T-helper 17 cell (primary cell): Measurements from ENCODE around the gene FRMD3. TPM values are rescaled to one million over a fixed set of nuclear protein-coding genes. Genes with fewer than 3 reads are reported as not detected.

Experiments
- ATAC-seq: fragments of 150-1000 bp; cut with Tn5 transposase; 2 replicates; pipeline ENCODE4 v1.10.0; 2021; ENCODE audit warnings: mild to moderate bottlenecking, moderate library complexity
- DNase-seq, 3 donors: peaks; one replicate each; pipeline versions ENCODE4 v3.0.0 to v3.0.0-alpha.2; 2020 to 2021
- H3K9me3 ChIP-seq: one replicate; pipeline ENCODE4 v1.7.0; 2013; ENCODE audit warnings: low read length, mild to moderate bottlenecking; ENCODE audit not compliant: control insufficient read depth, poor library complexity, severe bottlenecking
- H3K27ac Mint-ChIP-seq: one replicate; pipeline ENCODE4 v1.8.0; 2022; ENCODE audit warnings: mild to moderate bottlenecking, moderate library complexity, mixed read lengths
- H3K27me3 Mint-ChIP-seq: one replicate; pipeline ENCODE4 v1.8.0; 2022; ENCODE audit warnings: mixed read lengths
- H3K36me3 Mint-ChIP-seq: one replicate; pipeline ENCODE4 v1.8.0; 2022; ENCODE audit warnings: low read depth, mixed read lengths
- H3K4me1 Mint-ChIP-seq: one replicate; pipeline ENCODE4 v1.8.0; 2022; ENCODE audit warnings: mild to moderate bottlenecking, mixed read lengths
- H3K4me3 Mint-ChIP-seq: one replicate; pipeline ENCODE4 v1.8.0; 2022; ENCODE audit warnings: mild to moderate bottlenecking, moderate library complexity, mixed read lengths
- total RNA-seq, 4 donors: library from RNA in 2 of 4; stranded (reverse) in 2 of 4; gene quantifications; one replicate each; pipeline ENCODE4 v1.2.3 and lab custom pipeline; 2022 to 2026

Gene FRMD3
- total RNA-seq, 2 donors from 2014 or later = 1.4 to 18.9 TPM

- peaks cover 5% of the 10 kb centered on the region for H3K27me3 Mint-ChIP-seq
- H3K27ac Mint-ChIP-seq = no peak overlapping the region
- H3K4me1 Mint-ChIP-seq = peaks cover 12% of the 10 kb centered on the region
- no peak for ATAC-seq
- peaks cover 2% of the 10 kb centered on the region for H3K9me3 ChIP-seq
- H3K4me3 Mint-ChIP-seq = no peak overlapping the region
- DNase-seq = no peak
- peaks cover 5% of the 10 kb centered on the region for H3K36me3 Mint-ChIP-seq
These were observed 25.6 kb downstream of the FRMD3 start for GRCh38 chr9:83512621-83513020.

DNA sequence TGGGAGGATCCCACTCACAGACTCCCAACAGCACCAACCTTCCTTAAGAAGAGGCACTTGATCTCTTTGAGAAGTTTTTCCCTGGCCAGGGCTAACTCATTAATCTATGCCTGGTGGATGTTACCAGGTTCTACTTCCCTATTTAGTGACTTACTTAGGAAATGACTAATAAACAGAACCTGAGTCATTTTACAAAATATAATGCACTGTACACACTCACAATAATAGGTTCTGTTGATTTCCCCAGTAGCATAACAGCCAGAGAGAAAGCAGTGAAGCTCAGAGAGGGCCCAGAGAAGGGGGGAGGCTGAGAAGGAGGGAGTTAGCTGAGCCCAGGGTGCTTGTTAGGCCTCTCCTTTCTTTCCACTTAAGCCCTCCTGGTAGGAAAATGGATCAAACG, 27.1 kb downstream of the FRMD3 start:
- ATAC-seq = peak; percentile 36
- H3K36me3 Mint-ChIP-seq = peaks cover 2% of the 10 kb centered on the region
- no peak for DNase-seq
- H3K27me3 Mint-ChIP-seq = no peaks in the 10 kb centered on the region
- H3K9me3 ChIP-seq = peaks cover 2% of the 10 kb centered on the region
- peaks cover 12% of the 10 kb centered on the region for H3K4me1 Mint-ChIP-seq
- H3K4me3 Mint-ChIP-seq = no peak overlapping the region
- H3K27ac Mint-ChIP-seq = no peak overlapping the region

DNA sequence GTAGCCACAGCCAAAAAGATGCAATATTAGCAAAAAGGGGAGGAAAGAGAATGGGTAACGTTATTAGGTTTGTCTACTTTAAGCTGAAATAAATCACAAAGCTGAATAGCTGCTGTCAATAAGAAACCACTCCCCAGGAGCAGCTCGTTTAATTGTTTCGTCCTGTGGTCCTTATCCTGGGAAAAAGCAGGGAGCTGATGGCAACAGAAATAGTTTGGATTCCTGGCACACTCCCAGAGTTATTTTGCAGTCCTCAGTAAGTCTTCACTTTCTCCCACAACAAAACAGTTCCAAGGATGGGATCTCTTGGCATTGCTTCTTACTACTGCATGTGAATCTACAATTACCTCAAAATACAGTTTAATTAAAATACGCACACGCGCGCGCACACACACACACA, 28.8 kb downstream of the FRMD3 start:
- no peak overlapping the region for H3K27ac Mint-ChIP-seq
- ATAC-seq (no peak), DNase-seq (no peak)
- H3K27me3 Mint-ChIP-seq = no peaks in the 10 kb centered on the region
- no peaks in the 10 kb centered on the region for H3K9me3 ChIP-seq
- H3K36me3 Mint-ChIP-seq = peaks cover 2% of the 10 kb centered on the region
- no peak overlapping the region for H3K4me3 Mint-ChIP-seq
- H3K4me1 Mint-ChIP-seq = peaks cover 12% of the 10 kb centered on the region

DNA sequence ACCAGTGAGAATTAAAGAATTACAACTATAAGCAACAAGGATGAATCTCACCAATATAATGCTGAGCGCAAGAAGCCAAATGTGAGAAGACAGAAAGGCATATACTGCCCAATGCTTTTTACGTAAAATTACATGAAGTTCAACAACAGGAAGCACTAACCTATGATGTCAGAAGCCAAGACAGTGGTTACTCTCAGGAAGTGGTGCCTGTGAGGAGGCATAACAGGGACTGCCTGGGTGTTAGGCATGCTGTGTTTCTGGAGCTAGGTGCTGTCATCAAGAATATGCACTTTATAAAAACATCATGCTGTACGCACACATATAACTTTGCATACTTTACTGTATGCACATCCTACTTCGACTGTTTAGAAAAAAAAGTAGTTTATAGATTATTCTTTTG, 30.1 kb downstream of the FRMD3 start:
- Mint-ChIP-seq H3K27ac (peak overlapping the region; percentile 8), H3K36me3 (peaks cover 2% of the 10 kb centered on the region), H3K4me3 (no peak overlapping the region), H3K27me3 (no peaks in the 10 kb centered on the region), H3K4me1 (peaks cover 12% of the 10 kb centered on the region)
- ATAC-seq = peak; percentile 74
- no peaks in the 10 kb centered on the region for H3K9me3 ChIP-seq
- no peak for DNase-seq

DNA sequence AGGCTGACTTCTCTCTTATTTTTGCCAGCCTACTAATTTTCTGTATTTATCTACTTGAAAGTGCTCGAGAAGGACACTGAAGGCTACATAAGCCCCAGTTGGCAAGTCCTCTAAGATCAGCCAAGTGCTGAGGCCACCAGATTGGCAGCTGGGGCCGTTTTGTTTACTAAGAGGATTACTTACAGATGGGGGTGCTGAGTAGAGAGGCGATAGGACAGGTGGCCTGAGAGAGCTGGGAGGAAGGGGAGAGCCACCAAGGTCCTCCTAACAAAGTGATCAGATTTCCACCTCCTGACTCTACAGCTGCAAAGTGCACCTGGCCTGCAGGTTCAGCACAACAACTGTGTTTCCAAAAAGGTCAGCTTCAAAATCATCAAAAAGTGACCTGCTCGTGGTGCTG, 32.9 kb downstream of the FRMD3 start:
- Mint-ChIP-seq H3K36me3 (no peaks in the 10 kb centered on the region), H3K27me3 (no peaks in the 10 kb centered on the region), H3K27ac (no peak overlapping the region), H3K4me1 (peaks cover 12% of the 10 kb centered on the region), H3K4me3 (no peak overlapping the region)
- ATAC-seq (no peak), DNase-seq (no peak)
- no peaks in the 10 kb centered on the region for H3K9me3 ChIP-seq

DNA sequence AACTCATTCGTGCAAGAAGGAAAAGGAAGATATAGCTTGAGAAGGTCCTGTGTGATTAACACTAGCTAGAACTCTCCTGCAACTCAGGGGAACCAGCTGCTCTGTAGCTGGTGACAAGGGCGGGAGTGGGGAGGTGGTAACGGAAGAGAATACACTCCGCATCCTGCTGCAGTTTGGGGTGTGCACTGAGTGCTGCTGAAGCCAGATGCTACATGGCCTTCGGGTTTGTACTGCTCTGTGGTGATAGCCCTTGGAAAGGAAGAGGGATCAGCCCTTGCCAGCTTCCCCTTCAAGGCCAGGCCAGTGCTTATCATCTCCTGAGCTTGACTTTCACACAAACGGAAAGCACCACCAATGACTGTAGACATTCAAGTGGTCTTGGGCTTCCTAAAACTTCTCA, 34.3 kb downstream of the FRMD3 start:
- no peak overlapping the region for H3K4me3 Mint-ChIP-seq
- H3K27ac Mint-ChIP-seq = no peak overlapping the region
- H3K27me3 Mint-ChIP-seq = no peaks in the 10 kb centered on the region
- ATAC-seq = no peak
- no peak for DNase-seq
- no peaks in the 10 kb centered on the region for H3K36me3 Mint-ChIP-seq
- peaks cover 9% of the 10 kb centered on the region for H3K4me1 Mint-ChIP-seq
- no peaks in the 10 kb centered on the region for H3K9me3 ChIP-seq

GRCh38 chr9:83501565-83501964, 36.6 kb downstream of the FRMD3 start:
- Mint-ChIP-seq H3K27me3 (no peaks in the 10 kb centered on the region), H3K4me1 (no peaks in the 10 kb centered on the region), H3K36me3 (no peaks in the 10 kb centered on the region), H3K4me3 (no peak overlapping the region), H3K27ac (no peak overlapping the region)
- DNase-seq = no peak
- no peak for ATAC-seq
- no peaks in the 10 kb centered on the region for H3K9me3 ChIP-seq

DNA sequence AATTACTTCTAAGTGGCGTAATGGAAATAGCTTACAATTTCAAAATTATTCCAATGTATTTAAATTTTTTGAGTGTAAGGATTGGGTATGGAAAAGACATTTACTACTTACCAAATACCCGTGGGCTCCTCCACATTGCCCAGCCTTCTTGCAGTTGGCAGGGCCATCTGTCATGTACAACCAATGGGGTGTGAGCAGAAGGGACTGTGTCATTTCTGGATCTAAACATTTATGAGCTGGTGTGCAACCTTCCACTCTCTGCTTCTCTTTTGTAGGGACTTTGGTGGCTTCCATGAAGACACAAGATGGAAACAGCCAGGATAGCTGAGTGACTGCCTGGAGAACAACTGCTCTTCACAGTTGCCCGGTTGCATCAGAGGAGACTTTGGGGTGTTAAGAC, 40.8 kb downstream of the FRMD3 start:
- no peaks in the 10 kb centered on the region for H3K27me3 Mint-ChIP-seq
- no peaks in the 10 kb centered on the region for H3K36me3 Mint-ChIP-seq
- ATAC-seq (no peak), DNase-seq (no peak)
- H3K9me3 ChIP-seq = no peaks in the 10 kb centered on the region
- no peak overlapping the region for H3K27ac Mint-ChIP-seq
- no peaks in the 10 kb centered on the region for H3K4me1 Mint-ChIP-seq
- H3K4me3 Mint-ChIP-seq = no peak overlapping the region

DNA sequence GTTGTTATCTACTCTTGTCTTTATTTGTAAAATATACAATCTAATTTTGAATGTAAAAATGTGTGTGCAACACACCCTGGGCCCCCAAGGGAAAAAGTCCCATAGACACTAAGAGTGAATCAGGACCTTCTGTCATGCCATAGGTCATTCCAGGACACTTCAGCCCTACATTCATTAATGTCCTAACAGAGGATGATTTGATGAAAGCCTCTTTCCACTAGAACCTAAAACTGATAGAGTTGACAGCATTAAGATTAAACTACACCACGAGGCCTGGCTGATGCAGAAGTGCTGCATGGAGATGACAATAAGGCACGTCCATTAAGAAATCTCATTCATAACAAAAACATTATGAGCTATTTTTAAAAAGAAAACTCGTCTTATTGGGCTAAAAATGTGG, 46.2 kb downstream of the FRMD3 start:
- Mint-ChIP-seq H3K4me1 (no peaks in the 10 kb centered on the region), H3K27me3 (no peaks in the 10 kb centered on the region), H3K27ac (no peak overlapping the region), H3K4me3 (no peak overlapping the region), H3K36me3 (no peaks in the 10 kb centered on the region)
- DNase-seq (no peak), ATAC-seq (no peak)
- no peaks in the 10 kb centered on the region for H3K9me3 ChIP-seq

GRCh38 chr9:83491413-83491812, 46.8 kb downstream of the FRMD3 start:
- ATAC-seq = no peak
- Mint-ChIP-seq H3K27me3 (no peaks in the 10 kb centered on the region), H3K4me3 (no peak overlapping the region), H3K4me1 (no peaks in the 10 kb centered on the region), H3K36me3 (no peaks in the 10 kb centered on the region), H3K27ac (no peak overlapping the region)
- no peak for DNase-seq
- no peaks in the 10 kb centered on the region for H3K9me3 ChIP-seq

DNA sequence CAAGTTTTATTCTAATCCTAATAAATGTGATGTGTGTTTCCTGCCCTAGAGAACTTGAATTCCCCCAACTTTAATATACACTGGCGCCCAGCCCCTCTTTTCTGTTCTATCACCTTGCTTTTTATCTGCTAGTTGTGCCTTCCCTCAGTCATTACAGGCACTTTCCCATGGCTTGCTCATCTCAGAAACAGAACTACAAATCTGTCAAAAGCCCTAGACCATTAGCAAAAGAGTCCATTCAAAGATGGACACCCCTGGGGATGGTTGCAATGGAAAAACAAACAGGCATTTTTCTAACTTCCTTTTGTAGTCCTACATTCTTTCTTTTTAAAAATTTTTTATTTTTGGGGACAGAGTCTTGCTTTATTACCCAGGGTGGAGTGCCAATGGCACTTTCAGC, 48.2 kb downstream of the FRMD3 start:
- no peak overlapping the region for H3K27ac Mint-ChIP-seq
- H3K9me3 ChIP-seq = no peaks in the 10 kb centered on the region
- ATAC-seq (no peak), DNase-seq (no peak)
- H3K4me1 Mint-ChIP-seq = no peaks in the 10 kb centered on the region
- H3K4me3 Mint-ChIP-seq = no peak overlapping the region
- H3K36me3 Mint-ChIP-seq = no peaks in the 10 kb centered on the region
- no peaks in the 10 kb centered on the region for H3K27me3 Mint-ChIP-seq

DNA sequence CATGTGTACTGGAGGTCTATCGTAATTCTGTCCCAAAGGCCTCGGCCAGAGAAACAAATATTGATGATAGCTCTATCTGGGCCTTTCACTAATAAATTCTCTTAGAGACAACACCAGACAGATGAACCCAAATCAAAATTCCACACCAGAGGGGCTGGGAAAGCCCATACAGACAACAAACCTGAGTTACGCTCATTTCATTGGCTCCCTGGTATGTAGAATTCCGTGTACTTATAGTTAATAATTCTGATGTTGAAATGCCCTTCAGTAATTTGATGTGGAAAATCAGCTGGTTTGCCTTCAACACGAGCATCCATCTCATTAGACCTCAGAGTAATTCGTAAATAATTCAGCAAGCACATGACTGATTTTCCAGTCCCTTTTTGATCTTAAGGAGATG, 53.2 kb downstream of the FRMD3 start:
- H3K27me3 Mint-ChIP-seq = no peaks in the 10 kb centered on the region

DNA sequence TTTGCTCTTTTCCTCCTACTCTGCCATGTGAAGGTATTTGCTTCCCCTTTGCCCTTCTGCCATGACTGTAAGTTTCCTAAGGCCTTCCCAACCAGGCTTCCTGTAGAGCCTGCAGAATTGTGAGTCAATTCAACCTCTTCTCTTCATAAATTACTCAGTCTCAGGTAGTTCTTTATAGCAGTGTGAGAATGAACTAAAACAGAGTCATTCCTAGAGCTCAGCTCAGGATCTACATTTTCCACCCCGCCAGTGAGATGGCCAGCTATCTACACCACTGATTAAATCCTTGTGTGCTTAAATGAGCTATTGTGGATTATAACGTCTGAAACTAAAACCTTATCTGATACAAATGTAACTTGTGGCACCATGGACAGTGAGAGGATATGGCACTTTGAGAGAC, 55.0 kb downstream of the FRMD3 start:
- Mint-ChIP-seq H3K4me1 (no peaks in the 10 kb centered on the region), H3K27me3 (no peaks in the 10 kb centered on the region), H3K27ac (no peak overlapping the region), H3K36me3 (no peaks in the 10 kb centered on the region), H3K4me3 (no peak overlapping the region)
- no peaks in the 10 kb centered on the region for H3K9me3 ChIP-seq
- DNase-seq = no peak
- no peak for ATAC-seq

More for the DNA sequence above, 53.2 kb downstream of the FRMD3 start:
- Mint-ChIP-seq H3K4me3 (no peak overlapping the region), H3K27ac (no peak overlapping the region), H3K4me1 (no peaks in the 10 kb centered on the region), H3K36me3 (no peaks in the 10 kb centered on the region)
- ATAC-seq (no peak), DNase-seq (no peak)
- no peaks in the 10 kb centered on the region for H3K9me3 ChIP-seq

GRCh38 chr9:83479765-83480164, 58.4 kb downstream of the FRMD3 start:
- no peak for DNase-seq
- no peaks in the 10 kb centered on the region for H3K9me3 ChIP-seq
- no peak for ATAC-seq
- Mint-ChIP-seq H3K27me3 (no peaks in the 10 kb centered on the region), H3K4me1 (no peaks in the 10 kb centered on the region), H3K4me3 (no peak overlapping the region), H3K36me3 (no peaks in the 10 kb centered on the region), H3K27ac (no peak overlapping the region)

GRCh38 chr9:83477571-83477970, 60.6 kb downstream of the FRMD3 start:
- no peak for DNase-seq
- no peak overlapping the region for H3K27ac Mint-ChIP-seq
- ATAC-seq = no peak
- H3K4me1 Mint-ChIP-seq = no peaks in the 10 kb centered on the region
- H3K4me3 Mint-ChIP-seq = no peak overlapping the region
- no peaks in the 10 kb centered on the region for H3K27me3 Mint-ChIP-seq
- H3K36me3 Mint-ChIP-seq = no peaks in the 10 kb centered on the region
- no peaks in the 10 kb centered on the region for H3K9me3 ChIP-seq
